ENCODE data around the gene TLR9. TPM values are rescaled to one million over a fixed set of nuclear protein-coding genes. Genes with fewer than 3 reads are reported as not detected.
A peak's percentile ranks its signal among the peaks of the same experiment; 100 is the strongest.

The TLR9 gene
- total RNA-seq, 1 donor from 2014 or later: 0.50 TPM

DNA sequence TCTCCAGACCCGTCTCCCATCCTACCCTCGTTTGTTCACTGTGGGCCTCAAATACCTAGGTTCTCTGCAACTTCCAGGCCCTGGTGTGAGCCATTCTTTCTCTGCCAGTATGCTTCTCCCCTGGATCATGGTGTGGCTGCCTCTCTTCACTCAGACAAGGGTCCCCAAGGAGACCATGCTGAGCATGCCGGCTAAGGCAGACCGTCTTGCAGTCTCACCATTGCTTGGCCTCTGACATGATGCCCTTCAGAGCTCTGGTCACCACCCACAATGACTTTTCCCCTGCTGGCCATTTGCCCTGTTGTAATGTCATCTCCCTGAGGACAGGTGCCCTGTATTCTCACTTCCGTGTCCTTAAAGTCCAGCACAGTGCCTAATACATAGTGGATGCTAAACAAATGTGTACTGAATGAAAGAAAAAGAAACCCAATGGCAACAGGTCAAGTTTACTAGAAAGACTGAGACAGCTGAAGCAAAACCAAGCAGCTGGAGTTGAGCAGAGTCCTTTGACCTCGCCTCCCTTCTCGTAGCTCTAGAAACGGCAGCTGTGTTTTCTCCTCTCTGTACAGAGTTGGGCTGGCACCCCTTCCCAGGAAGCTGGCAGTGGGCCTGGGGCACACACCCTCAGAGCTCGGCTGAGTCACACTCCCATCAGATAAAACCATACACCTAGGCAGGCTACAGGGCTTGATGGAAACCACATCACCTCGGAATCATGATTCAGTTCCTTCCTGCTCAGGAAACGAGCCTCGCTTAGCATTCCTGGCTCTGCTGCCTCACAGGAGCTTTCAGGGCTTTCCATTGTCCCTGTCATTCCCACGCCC lies 8.6 kb downstream of the TLR9 start:
- peak overlapping the region; percentile 3 for H3K4me3 Mint-ChIP-seq (ENCODE audit: low read depth)
- peaks cover 46% of the 10 kb centered on the region for H3K36me3 Mint-ChIP-seq (ENCODE audit: low read depth)
- peak overlapping the region; percentile 71 for H3K27ac Mint-ChIP-seq
- intact Hi-C loops (cut with micrococcal nuclease): no loop called here
- H3K27me3 Mint-ChIP-seq (ENCODE audit: low read depth): no peaks in the 10 kb centered on the region
- peaks cover 42% of the 10 kb centered on the region for H3K4me1 Mint-ChIP-seq (ENCODE audit: low read depth)
- no peak for DNase-seq (ENCODE audit: low spot score)
- H3K9me3 Mint-ChIP-seq: no peaks in the 10 kb centered on the region

DNA sequence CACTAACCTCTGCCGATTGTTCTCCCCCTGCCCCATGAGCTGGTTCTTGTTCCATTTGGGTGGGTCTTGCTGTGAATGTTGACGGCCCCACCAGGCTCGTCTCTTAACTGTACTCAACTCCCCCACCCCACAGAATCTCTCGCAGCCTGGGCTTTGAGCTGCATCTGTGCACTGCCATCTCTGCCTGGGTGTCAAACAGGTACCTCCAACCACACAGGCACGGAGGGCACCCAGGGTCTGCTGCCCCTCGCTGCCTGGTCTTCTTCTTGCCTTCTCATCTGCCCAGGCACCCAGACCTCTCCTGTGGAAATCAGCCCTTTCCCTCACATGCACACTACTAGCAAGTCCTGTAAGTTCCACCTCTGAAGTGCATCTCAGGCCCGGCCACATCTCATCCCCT lies 10.1 kb downstream of the TLR9 start:
- H3K4me1 Mint-ChIP-seq (ENCODE audit: low read depth): peaks cover 36% of the 10 kb centered on the region
- H3K36me3 Mint-ChIP-seq (ENCODE audit: low read depth): peaks cover 58% of the 10 kb centered on the region
- intact Hi-C loops (cut with micrococcal nuclease): no loop called here
- H3K27ac Mint-ChIP-seq: peak overlapping the region; percentile 4
- no peak overlapping the region for H3K4me3 Mint-ChIP-seq (ENCODE audit: low read depth)
- no peak for DNase-seq (ENCODE audit: low spot score)
- H3K27me3 Mint-ChIP-seq (ENCODE audit: low read depth): no peaks in the 10 kb centered on the region
- H3K9me3 Mint-ChIP-seq: no peaks in the 10 kb centered on the region

GRCh38 chr3:52213901-52214300 lies 11.5 kb downstream of the TLR9 start:
- intact Hi-C loops (cut with micrococcal nuclease): no loop called here
- no peak for DNase-seq (ENCODE audit: low spot score)
- Mint-ChIP-seq H3K4me1 (ENCODE audit: low read depth) (peaks cover 30% of the 10 kb centered on the region), H3K36me3 (ENCODE audit: low read depth) (peaks cover 73% of the 10 kb centered on the region), H3K4me3 (ENCODE audit: low read depth) (no peak overlapping the region), H3K9me3 (no peaks in the 10 kb centered on the region), H3K27ac (no peak overlapping the region), H3K27me3 (ENCODE audit: low read depth) (no peaks in the 10 kb centered on the region)

- DNase-seq (ENCODE audit: low spot score): no peak
- no peak overlapping the region for H3K4me3 Mint-ChIP-seq (ENCODE audit: low read depth)
- H3K4me1 Mint-ChIP-seq (ENCODE audit: low read depth): peaks cover 22% of the 10 kb centered on the region
- no peaks in the 10 kb centered on the region for H3K27me3 Mint-ChIP-seq (ENCODE audit: low read depth)
- H3K27ac Mint-ChIP-seq: no peak overlapping the region
- H3K9me3 Mint-ChIP-seq: no peaks in the 10 kb centered on the region
- H3K36me3 Mint-ChIP-seq (ENCODE audit: low read depth): peaks cover 82% of the 10 kb centered on the region
- intact Hi-C loops (cut with micrococcal nuclease): no loop called here
Observed at GRCh38 chr3:52213005-52213404, 12.4 kb downstream of the TLR9 start.

- intact Hi-C loops (cut with micrococcal nuclease): no loop called here
- peaks cover 6% of the 10 kb centered on the region for H3K4me1 Mint-ChIP-seq (ENCODE audit: low read depth)
- no peaks in the 10 kb centered on the region for H3K9me3 Mint-ChIP-seq
- no peak for DNase-seq (ENCODE audit: low spot score)
- no peaks in the 10 kb centered on the region for H3K27me3 Mint-ChIP-seq (ENCODE audit: low read depth)
- H3K4me3 Mint-ChIP-seq (ENCODE audit: low read depth): no peak overlapping the region
- peaks cover 89% of the 10 kb centered on the region for H3K36me3 Mint-ChIP-seq (ENCODE audit: low read depth)
- no peak overlapping the region for H3K27ac Mint-ChIP-seq
Observed at GRCh38 chr3:52211268-52211891, 14.1 kb downstream of the TLR9 start.

DNA sequence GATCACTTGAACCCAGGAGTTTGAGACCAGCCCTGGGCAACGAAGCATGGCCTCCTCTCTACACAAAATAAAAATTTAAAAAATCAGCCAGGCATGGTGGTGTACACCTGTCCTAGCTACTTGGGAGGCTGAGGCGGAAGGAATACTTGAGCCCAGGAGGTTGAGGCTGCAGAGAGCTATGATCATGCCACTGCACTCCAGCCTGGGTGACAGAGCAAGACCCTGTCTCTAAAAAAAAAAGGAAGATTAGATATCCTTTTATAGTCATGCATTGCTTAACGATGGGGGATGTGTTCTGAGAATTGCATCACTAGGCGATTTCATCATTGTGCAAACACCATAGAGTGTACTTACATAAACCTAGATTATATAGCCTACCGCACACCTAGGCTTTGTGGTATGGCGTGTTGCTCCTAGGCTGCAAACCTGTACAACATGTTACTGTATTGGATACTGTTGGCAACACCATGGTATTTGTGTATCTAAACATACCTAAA lies 14.8 kb downstream of the TLR9 start:
- no peaks in the 10 kb centered on the region for H3K9me3 Mint-ChIP-seq
- no peak overlapping the region for H3K27ac Mint-ChIP-seq
- no peaks in the 10 kb centered on the region for H3K27me3 Mint-ChIP-seq (ENCODE audit: low read depth)
- intact Hi-C loops (cut with micrococcal nuclease): no loop called here
- H3K4me3 Mint-ChIP-seq (ENCODE audit: low read depth): no peak overlapping the region
- peaks cover 94% of the 10 kb centered on the region for H3K36me3 Mint-ChIP-seq (ENCODE audit: low read depth)
- no peak for DNase-seq (ENCODE audit: low spot score)
- peaks cover 6% of the 10 kb centered on the region for H3K4me1 Mint-ChIP-seq (ENCODE audit: low read depth)

GRCh38 chr3:52210037-52210436 lies 15.4 kb downstream of the TLR9 start:
- peaks cover 94% of the 10 kb centered on the region for H3K36me3 Mint-ChIP-seq (ENCODE audit: low read depth)
- DNase-seq (ENCODE audit: low spot score): no peak
- H3K4me3 Mint-ChIP-seq (ENCODE audit: low read depth): no peak overlapping the region
- no peak overlapping the region for H3K27ac Mint-ChIP-seq
- peaks cover 6% of the 10 kb centered on the region for H3K4me1 Mint-ChIP-seq (ENCODE audit: low read depth)
- no peaks in the 10 kb centered on the region for H3K27me3 Mint-ChIP-seq (ENCODE audit: low read depth)
- intact Hi-C loops (cut with micrococcal nuclease): no loop called here
- H3K9me3 Mint-ChIP-seq: no peaks in the 10 kb centered on the region

- Mint-ChIP-seq H3K27ac (no peak overlapping the region), H3K36me3 (ENCODE audit: low read depth) (peaks cover 93% of the 10 kb centered on the region), H3K9me3 (no peaks in the 10 kb centered on the region), H3K4me1 (ENCODE audit: low read depth) (peaks cover 17% of the 10 kb centered on the region), H3K27me3 (ENCODE audit: low read depth) (no peaks in the 10 kb centered on the region), H3K4me3 (ENCODE audit: low read depth) (no peak overlapping the region)
- intact Hi-C loops (cut with micrococcal nuclease): no loop called here
- DNase-seq (ENCODE audit: low spot score): no peak
Observed at GRCh38 chr3:52208556-52208955, 16.9 kb downstream of the TLR9 start.

DNA sequence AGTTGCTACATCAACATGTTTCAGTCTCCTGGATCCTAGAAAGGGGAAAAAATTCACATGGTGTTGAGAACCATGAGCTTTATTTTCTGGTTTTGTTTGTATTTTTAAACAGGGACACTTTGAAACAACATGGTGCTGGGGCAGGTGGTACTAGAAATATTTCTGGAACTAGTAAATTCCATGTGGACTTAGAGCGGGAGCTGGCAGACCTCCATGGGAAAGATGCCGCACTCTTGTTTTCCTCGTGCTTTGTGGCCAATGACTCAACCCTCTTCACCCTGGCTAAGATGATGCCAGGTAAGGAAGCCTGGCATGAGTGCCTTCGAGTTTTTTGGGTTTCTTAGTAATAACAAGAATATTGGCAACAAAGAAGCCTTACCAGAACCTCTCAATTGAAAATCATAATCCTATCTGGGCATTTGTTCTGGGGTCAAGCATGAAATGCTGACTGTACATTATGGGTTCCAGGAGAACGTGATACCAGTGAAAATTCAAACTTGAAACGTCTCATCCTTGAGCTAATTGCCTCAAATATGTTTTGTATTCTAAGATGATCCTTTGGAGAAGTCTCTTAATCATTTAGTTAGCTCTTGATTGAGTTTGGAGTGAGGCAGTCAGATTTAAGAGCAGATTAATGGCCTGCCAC lies 19.6 kb downstream of the TLR9 start:
- H3K27ac Mint-ChIP-seq: no peak overlapping the region
- intact Hi-C loops (cut with micrococcal nuclease): no loop called here
- H3K4me1 Mint-ChIP-seq (ENCODE audit: low read depth): peaks cover 34% of the 10 kb centered on the region
- DNase-seq (ENCODE audit: low spot score): no peak
- no peak overlapping the region for H3K4me3 Mint-ChIP-seq (ENCODE audit: low read depth)
- no peaks in the 10 kb centered on the region for H3K27me3 Mint-ChIP-seq (ENCODE audit: low read depth)
- H3K36me3 Mint-ChIP-seq (ENCODE audit: low read depth): peaks cover 95% of the 10 kb centered on the region
- no peaks in the 10 kb centered on the region for H3K9me3 Mint-ChIP-seq

DNA sequence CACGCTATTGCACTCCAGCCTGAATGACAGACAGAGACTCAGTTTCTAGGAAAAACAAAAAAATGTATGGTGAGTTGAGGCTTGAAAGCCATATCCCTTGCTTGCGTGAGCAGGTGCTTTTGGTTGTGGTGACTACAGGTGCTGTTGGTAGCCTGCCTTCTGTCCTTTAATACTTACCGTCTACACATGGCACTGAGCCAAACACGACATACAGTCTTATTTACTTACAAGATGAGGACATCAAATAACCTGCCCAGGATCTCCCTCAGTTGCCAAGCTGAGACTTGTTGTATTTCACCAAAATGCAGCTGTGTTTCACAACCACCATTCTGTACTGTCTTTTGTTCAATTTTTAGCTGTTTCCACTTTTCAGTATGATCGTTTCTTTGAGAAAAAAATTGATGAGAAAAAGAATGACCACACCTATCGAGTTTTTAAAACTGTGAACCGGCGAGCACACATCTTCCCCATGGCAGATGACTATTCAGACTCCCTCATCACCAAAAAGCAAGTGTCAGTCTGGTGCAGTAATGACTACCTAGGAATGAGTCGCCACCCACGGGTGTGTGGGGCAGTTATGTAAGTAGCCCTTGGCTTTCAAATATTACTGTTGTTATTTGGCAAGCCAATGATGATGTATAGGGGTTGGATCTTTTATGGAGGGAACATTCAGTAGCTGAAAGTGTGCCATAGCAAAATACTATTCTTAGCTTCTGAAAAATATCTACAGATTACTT lies 20.9 kb downstream of the TLR9 start:
- H3K4me3 Mint-ChIP-seq (ENCODE audit: low read depth): no peak overlapping the region

GRCh38 chr3:52203701-52204100 lies 21.7 kb downstream of the TLR9 start:
- DNase-seq (ENCODE audit: low spot score): no peak
- H3K4me3 Mint-ChIP-seq (ENCODE audit: low read depth): no peak overlapping the region
- H3K4me1 Mint-ChIP-seq (ENCODE audit: low read depth): peaks cover 46% of the 10 kb centered on the region
- peaks cover 94% of the 10 kb centered on the region for H3K36me3 Mint-ChIP-seq (ENCODE audit: low read depth)
- H3K27me3 Mint-ChIP-seq (ENCODE audit: low read depth): no peaks in the 10 kb centered on the region
- intact Hi-C loops (cut with micrococcal nuclease): loop anchor here (2.0 kb wide), 1 partner anchor 17 kb away; no protein-coding TSS in a partner anchor
- H3K9me3 Mint-ChIP-seq: no peaks in the 10 kb centered on the region
- peak overlapping the region; percentile 33 for H3K27ac Mint-ChIP-seq

More for the DNA sequence above, 20.9 kb downstream of the TLR9 start:
- H3K9me3 Mint-ChIP-seq: no peaks in the 10 kb centered on the region
- intact Hi-C loops (cut with micrococcal nuclease): no loop called here
- peaks cover 94% of the 10 kb centered on the region for H3K36me3 Mint-ChIP-seq (ENCODE audit: low read depth)
- peak overlapping the region; percentile 49 for H3K27ac Mint-ChIP-seq
- no peaks in the 10 kb centered on the region for H3K27me3 Mint-ChIP-seq (ENCODE audit: low read depth)
- H3K4me1 Mint-ChIP-seq (ENCODE audit: low read depth): peaks cover 38% of the 10 kb centered on the region
- no peak for DNase-seq (ENCODE audit: low spot score)

DNA sequence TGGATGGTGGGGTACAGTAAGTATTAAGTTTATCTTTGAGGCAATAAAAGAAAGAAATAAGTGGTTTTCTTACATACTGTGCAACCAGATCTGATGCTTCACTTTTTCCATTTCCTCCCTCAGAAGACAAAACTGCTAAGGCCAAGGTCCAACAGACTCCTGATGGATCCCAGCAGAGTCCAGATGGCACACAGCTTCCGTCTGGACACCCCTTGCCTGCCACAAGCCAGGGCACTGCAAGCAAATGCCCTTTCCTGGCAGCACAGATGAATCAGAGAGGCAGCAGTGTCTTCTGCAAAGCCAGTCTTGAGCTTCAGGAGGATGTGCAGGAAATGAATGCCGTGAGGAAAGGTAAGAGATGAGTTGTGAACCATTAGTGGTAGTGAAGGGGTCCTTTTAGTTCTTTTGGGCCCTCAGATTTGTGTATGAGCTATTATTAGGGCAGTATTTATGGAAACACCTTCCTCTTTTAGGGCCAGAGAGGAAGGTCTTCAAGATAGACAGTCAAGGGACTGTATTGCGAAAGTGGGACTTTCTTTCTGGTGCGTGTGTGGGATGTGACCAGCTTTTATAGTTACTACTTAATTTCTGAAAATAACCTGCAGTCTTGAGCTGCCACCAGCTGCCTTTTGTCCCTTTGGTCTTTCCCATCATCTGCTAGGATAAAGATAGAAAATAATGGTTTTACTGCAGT lies 22.9 kb downstream of the TLR9 start:
- Mint-ChIP-seq H3K9me3 (no peaks in the 10 kb centered on the region), H3K27ac (peak overlapping the region; percentile 53), H3K36me3 (ENCODE audit: low read depth) (peaks cover 87% of the 10 kb centered on the region), H3K4me1 (ENCODE audit: low read depth) (peaks cover 50% of the 10 kb centered on the region), H3K4me3 (ENCODE audit: low read depth) (no peak overlapping the region), H3K27me3 (ENCODE audit: low read depth) (no peaks in the 10 kb centered on the region)
- DNase-seq (ENCODE audit: low spot score): no peak
- intact Hi-C loops (cut with micrococcal nuclease): loop anchor here (2.0 kb wide), 1 partner anchor 18 kb away; no protein-coding TSS in a partner anchor
